HEK293 (cell line): ENCODE data around the gene RABAC1.
A peak's percentile ranks its signal among the peaks of the same experiment; 100 is the strongest.

Source experiments
- GFI1B ChIP-seq: fragments of 450-650 bp; formaldehyde crosslinking; IDR thresholded peaks from 2 replicates; pipeline ENCODE4 v1.5.1; 2016; ENCODE audit warnings: missing biosample characterization, missing genetic modification characterization
- GLI4 ChIP-seq: fragments of 450-650 bp; formaldehyde crosslinking; IDR thresholded peaks from 2 replicates; pipeline ENCODE4 v1.5.1; 2016; ENCODE audit warnings: missing biosample characterization, missing genetic modification characterization
- HOXA7 ChIP-seq: sonication (generic); formaldehyde crosslinking; IDR thresholded peaks from 2 replicates; pipeline ENCODE4 v1.8.1; 2022; ENCODE audit warnings: missing genetic modification reagents, borderline replicate concordance
- IKZF3 ChIP-seq: fragments of 450-650 bp; IDR thresholded peaks from 2 replicates; pipeline ENCODE4 v1.5.0; 2018; ENCODE audit warnings: missing biosample characterization, mild to moderate bottlenecking, missing genetic modification characterization, moderate library complexity
- KLF8 ChIP-seq: fragments of 450-650 bp; formaldehyde crosslinking; IDR thresholded peaks from 2 replicates; pipeline ENCODE4 v1.5.1; 2016; ENCODE audit warnings: missing biosample characterization, missing genetic modification characterization
- PRDM10 ChIP-seq: fragments of 450-650 bp; formaldehyde crosslinking; IDR thresholded peaks from 2 replicates; pipeline ENCODE4 v1.5.1; 2016; ENCODE audit warnings: missing biosample characterization, missing genetic modification characterization
- YY2 ChIP-seq: fragments of 450-650 bp; formaldehyde crosslinking; IDR thresholded peaks from 2 replicates; pipeline ENCODE4 v1.5.1; 2016; ENCODE audit warnings: missing biosample characterization, missing genetic modification characterization
- ZBTB20 ChIP-seq: fragments of 450-650 bp; formaldehyde crosslinking; IDR thresholded peaks from 2 replicates; pipeline ENCODE4 v1.5.1; 2016; ENCODE audit warnings: missing biosample characterization, missing genetic modification characterization
- ZBTB7A ChIP-seq: fragments of 450-650 bp; formaldehyde crosslinking; IDR thresholded peaks from 2 replicates; pipeline ENCODE4 v1.5.1; 2016; ENCODE audit warnings: low read depth, missing biosample characterization, missing genetic modification characterization
- ZIC2 ChIP-seq: fragments of 450-650 bp; formaldehyde crosslinking; IDR thresholded peaks from 2 replicates; pipeline ENCODE4 v1.5.1; 2016; ENCODE audit warnings: missing biosample characterization, missing genetic modification characterization
- ZNF10 ChIP-seq: fragments of 450-650 bp; formaldehyde crosslinking; IDR thresholded peaks from 2 replicates; pipeline ENCODE4 v1.5.1; 2017; ENCODE audit warnings: missing biosample characterization, missing genetic modification characterization
- ZNF140 ChIP-seq: fragments of 450-650 bp; formaldehyde crosslinking; IDR thresholded peaks from 2 replicates; pipeline ENCODE4 v1.5.1; 2016; ENCODE audit warnings: missing biosample characterization, missing genetic modification characterization
- ZNF155 ChIP-seq: fragments of 450-650 bp; formaldehyde crosslinking; IDR thresholded peaks from 2 replicates; pipeline ENCODE4 v1.5.1; 2016; ENCODE audit warnings: missing biosample characterization, missing genetic modification characterization
- ZNF157 ChIP-seq: fragments of 450-650 bp; formaldehyde crosslinking; IDR thresholded peaks from 2 replicates; pipeline ENCODE4 v1.5.1; 2016; ENCODE audit warnings: missing biosample characterization, missing genetic modification characterization
- ZNF214 ChIP-seq: fragments of 450-650 bp; formaldehyde crosslinking; IDR thresholded peaks from 2 replicates; pipeline ENCODE4 v1.5.1; 2017; ENCODE audit warnings: missing biosample characterization, mild to moderate bottlenecking, missing genetic modification characterization, borderline replicate concordance
- ZNF23 ChIP-seq: fragments of 450-650 bp; formaldehyde crosslinking; IDR thresholded peaks from 2 replicates; pipeline ENCODE4 v1.5.1; 2016; ENCODE audit warnings: missing biosample characterization, missing genetic modification characterization, borderline replicate concordance
- ZNF266 ChIP-seq: fragments of 450-650 bp; formaldehyde crosslinking; IDR thresholded peaks from 2 replicates; pipeline ENCODE4 v1.5.1; 2016; ENCODE audit warnings: missing biosample characterization, missing genetic modification characterization, low read depth
- ZNF341 ChIP-seq: fragments of 450-650 bp; formaldehyde crosslinking; IDR thresholded peaks from 2 replicates; pipeline ENCODE4; 2016; ENCODE audit warnings: low read depth, missing biosample characterization, missing genetic modification characterization
- ZNF350 ChIP-seq: fragments of 450-650 bp; formaldehyde crosslinking; IDR thresholded peaks from 2 replicates; pipeline ENCODE4 v1.5.0; 2017; ENCODE audit warnings: missing biosample characterization, mild to moderate bottlenecking, missing genetic modification characterization
- ZNF37A ChIP-seq: fragments of 450-650 bp; IDR thresholded peaks from 2 replicates; pipeline ENCODE4 v1.5.1; 2018; ENCODE audit warnings: missing biosample characterization, missing genetic modification characterization
- ZNF391 ChIP-seq: fragments of 450-650 bp; formaldehyde crosslinking; IDR thresholded peaks from 2 replicates; pipeline ENCODE4 v1.5.1; 2016; ENCODE audit warnings: low read depth, missing biosample characterization, missing genetic modification characterization, borderline replicate concordance
- ZNF513 ChIP-seq: fragments of 450-650 bp; IDR thresholded peaks from 2 replicates; pipeline ENCODE4 v1.5.1; 2018; ENCODE audit warnings: missing biosample characterization, missing genetic modification characterization
- ZNF521 ChIP-seq: fragments of 450-650 bp; formaldehyde crosslinking; IDR thresholded peaks from 2 replicates; pipeline ENCODE4 v1.5.1; 2017; ENCODE audit warnings: missing biosample characterization, mild to moderate bottlenecking, missing genetic modification characterization
- ZNF529 ChIP-seq: fragments of 450-650 bp; formaldehyde crosslinking; IDR thresholded peaks from 2 replicates; pipeline ENCODE4 v1.5.1; 2017; ENCODE audit warnings: missing genetic modification characterization, missing biosample characterization; ENCODE audit not compliant: insufficient replicate concordance
- ZNF561 ChIP-seq: fragments of 450-650 bp; IDR thresholded peaks from 2 replicates; pipeline ENCODE4 v1.5.1; 2018; ENCODE audit warnings: missing biosample characterization, missing genetic modification characterization, borderline replicate concordance
- ZNF623 ChIP-seq: fragments of 450-650 bp; formaldehyde crosslinking; IDR thresholded peaks from 2 replicates; pipeline ENCODE4 v1.5.1; 2016; ENCODE audit warnings: missing biosample characterization, missing genetic modification characterization
- ZNF660 ChIP-seq: fragments of 450-650 bp; IDR thresholded peaks from 2 replicates; pipeline ENCODE4 v1.5.1; 2018; ENCODE audit warnings: missing biosample characterization, mild to moderate bottlenecking, missing genetic modification characterization
- ZNF701 ChIP-seq: fragments of 450-650 bp; formaldehyde crosslinking; IDR thresholded peaks from 2 replicates; pipeline ENCODE4 v1.5.1; 2016; ENCODE audit warnings: missing biosample characterization, missing genetic modification characterization
- ZNF843 ChIP-seq: fragments of 450-650 bp; formaldehyde crosslinking; IDR thresholded peaks from 2 replicates; pipeline ENCODE4 v1.5.1; 2016; ENCODE audit warnings: missing biosample characterization, missing genetic modification characterization
- ZSCAN23 ChIP-seq: fragments of 450-650 bp; formaldehyde crosslinking; IDR thresholded peaks from 2 replicates; pipeline ENCODE4 v1.5.1; 2016; ENCODE audit warnings: missing biosample characterization, missing genetic modification characterization
- TF ChIP-seq, protein P1 (sequence below): fragments of 450-650 bp; formaldehyde crosslinking; IDR thresholded peaks from 2 replicates; pipeline ENCODE4 v1.5.1; 2016; ENCODE audit warnings: missing biosample characterization, missing genetic modification characterization, low read depth

Gene RABAC1

DNA sequence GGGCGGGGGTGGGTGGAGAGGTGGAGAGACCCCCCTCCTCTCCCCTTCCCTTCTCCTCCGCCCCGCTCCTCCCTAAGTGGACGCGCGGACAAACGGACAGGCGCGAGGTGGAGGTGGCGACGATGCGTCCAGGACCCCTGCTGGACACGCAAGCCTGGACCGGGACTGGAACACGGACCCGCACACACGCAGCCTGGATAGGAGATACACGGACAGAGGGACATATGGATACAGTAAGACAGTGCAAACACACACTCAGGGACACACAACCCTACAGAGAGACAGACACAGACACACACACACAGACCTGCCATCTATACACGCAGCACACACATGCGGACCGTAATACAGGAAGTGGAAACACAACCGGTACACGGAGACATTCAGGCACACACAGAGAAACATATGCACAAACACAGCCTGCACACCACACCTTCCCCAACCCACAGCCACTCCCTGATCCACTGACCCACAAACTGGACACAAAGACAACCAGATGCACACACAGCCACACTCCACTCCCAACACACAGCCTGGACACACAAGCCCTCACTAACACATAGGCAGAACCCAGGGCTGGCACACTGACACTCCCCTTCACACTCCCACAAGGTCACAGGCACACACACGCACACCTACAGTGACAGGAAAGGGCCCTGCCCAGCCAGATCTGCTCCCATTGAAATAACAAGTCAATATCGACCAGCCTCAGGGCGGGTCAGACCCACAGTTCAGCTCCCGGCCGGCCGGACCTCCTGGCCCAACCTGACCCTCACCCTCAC, 30.2 kb downstream of the RABAC1 start (continued):
- TF ChIP-seq ZNF701 (tag by site-specific recombination) (no peak), ZNF214 (tag by site-specific recombination) (no peak), ZNF140 (tag by site-specific recombination) (no peak), ZNF623 (tag by site-specific recombination) (no peak), ZNF266 (peak; percentile 49), PRDM10 (tag by site-specific recombination) (0 out of 2 replicates have a peak, but pooled peaks have one; percentile 38), ZIC2 (tag by site-specific recombination) (no peak), HOXA7 (CRISPR knock-in tag) (no peak), YY2 (tag by site-specific recombination) (peak; percentile 66), ZBTB20 (tag by site-specific recombination) (peak; percentile 58), ZNF157 (tag by site-specific recombination) (peak; percentile 44; the same call in 1 of the 2 replicates), ZNF843 (tag by site-specific recombination) (peak; percentile 33; the same call in 1 of the 2 replicates), ZBTB7A (tag by site-specific recombination) (peak; percentile 84; the same call in 1 of the 2 replicates), ZNF10 (tag by site-specific recombination) (no peak), ZNF529 (tag by site-specific recombination) (no peak), GLI4 (no peak), ZNF561 (tag by site-specific recombination) (no peak), ZSCAN23 (tag by site-specific recombination) (no peak), ZNF513 (tag by site-specific recombination) (no peak), ZNF391 (tag by site-specific recombination) (no peak), ZNF521 (tag by site-specific recombination) (no peak), ZNF341 (tag by site-specific recombination) (no peak), GFI1B (peak; percentile 26; the same call in 1 of the 2 replicates), ZNF660 (tag by site-specific recombination) (no peak), ZNF23 (no peak), ZNF37A (no peak), ZNF350 (tag by site-specific recombination) (no peak), ZNF155 (tag by site-specific recombination) (0 out of 2 replicates have a peak, but pooled peaks have one; percentile 24), KLF8 (tag by site-specific recombination) (peak; percentile 72), IKZF3 (tag by site-specific recombination) (no peak)
- TF ChIP-seq, protein P1, sequence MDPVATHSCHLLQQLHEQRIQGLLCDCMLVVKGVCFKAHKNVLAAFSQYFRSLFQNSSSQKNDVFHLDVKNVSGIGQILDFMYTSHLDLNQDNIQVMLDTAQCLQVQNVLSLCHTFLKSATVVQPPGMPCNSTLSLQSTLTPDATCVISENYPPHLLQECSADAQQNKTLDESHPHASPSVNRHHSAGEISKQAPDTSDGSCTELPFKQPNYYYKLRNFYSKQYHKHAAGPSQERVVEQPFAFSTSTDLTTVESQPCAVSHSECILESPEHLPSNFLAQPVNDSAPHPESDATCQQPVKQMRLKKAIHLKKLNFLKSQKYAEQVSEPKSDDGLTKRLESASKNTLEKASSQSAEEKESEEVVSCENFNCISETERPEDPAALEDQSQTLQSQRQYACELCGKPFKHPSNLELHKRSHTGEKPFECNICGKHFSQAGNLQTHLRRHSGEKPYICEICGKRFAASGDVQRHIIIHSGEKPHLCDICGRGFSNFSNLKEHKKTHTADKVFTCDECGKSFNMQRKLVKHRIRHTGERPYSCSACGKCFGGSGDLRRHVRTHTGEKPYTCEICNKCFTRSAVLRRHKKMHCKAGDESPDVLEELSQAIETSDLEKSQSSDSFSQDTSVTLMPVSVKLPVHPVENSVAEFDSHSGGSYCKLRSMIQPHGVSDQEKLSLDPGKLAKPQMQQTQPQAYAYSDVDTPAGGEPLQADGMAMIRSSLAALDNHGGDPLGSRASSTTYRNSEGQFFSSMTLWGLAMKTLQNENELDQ (tag by site-specific recombination): no peak
